Thoracic aorta (tissue), 2 donors: ENCODE data around the gene CCL18. TPM values are rescaled to one million over a fixed set of nuclear protein-coding genes. Genes with fewer than 3 reads are reported as not detected.
"Not testable (repeated sequence)": the region's sequence is repeated elsewhere in the genome, so short reads cannot be mapped to it uniquely, and the experiment has no call there.

Experiments
- ATAC-seq: fragments of 150-250 bp; one replicate; pipeline ENCODE4 v1.8.0; 2017; ENCODE audit warnings: low read depth; ENCODE audit not compliant: insufficient number of reproducible peaks, low FRiP score
- DNase-seq: peaks from one replicate; pipeline ENCODE4 v3.0.0-alpha.2; 2020; ENCODE audit warnings: low spot score
- H3K27ac ChIP-seq, 2 donors: fragments of 200-600 bp; sonication (generic); 1 replicate in 1 of 2; 2 replicates in 1 of 2; pipeline ENCODE4 v1.5.1; 2016; ENCODE audit warnings: mild to moderate bottlenecking in 2 of 2, moderate library complexity in 2 of 2
- H3K27me3 ChIP-seq: fragments of 200-600 bp; sonication (generic); replicated peaks from 2 replicates; pipeline ENCODE4 v1.6.0; 2016; ENCODE audit warnings: mild to moderate bottlenecking; ENCODE audit not compliant: insufficient read depth
- H3K36me3 ChIP-seq: fragments of 200-600 bp; sonication (generic); one replicate; pipeline ENCODE4 v1.5.1; 2016
- H3K4me1 ChIP-seq, 2 donors: fragments of 200-600 bp; sonication (generic); 1 replicate in 1 of 2; 2 replicates in 1 of 2; pipeline versions ENCODE4 v1.5.1 to v1.6.0; 2016; ENCODE audit warnings: low read depth in 2 of 2, mild to moderate bottlenecking in 1 of 2; ENCODE audit not compliant: control insufficient read depth in 1 of 2
- H3K4me3 ChIP-seq: fragments of 200-600 bp; sonication (generic); 2 replicates; pipeline ENCODE4 v1.5.1; 2016; ENCODE audit warnings: mild to moderate bottlenecking
- H3K9me3 ChIP-seq: fragments of 200-600 bp; sonication (generic); 2 replicates; pipeline ENCODE4 v1.5.1; 2016
- CTCF ChIP-seq: fragments of 200-600 bp; sonication (generic); IDR thresholded peaks from one replicate; pipeline ENCODE4 v1.5.1; 2019; ENCODE audit warnings: antibody characterized with exemption
- total RNA-seq, 2 donors: library from RNA; depleted of rRNA; stranded (reverse); fragments of >200 nt; gene quantifications; one replicate each; pipeline versions ENCODE4 v1.1.0 to v1.2.3, GENCODE V29; 2016

The CCL18 gene
- total RNA-seq, 2 donors from 2014 or later: 7.7 to 22.8 TPM

GRCh38 chr17:36120221-36120620 lies 56.1 kb downstream of the CCL18 start:
- ATAC-seq (no peak), DNase-seq (no peak)
- Histone ChIP-seq H3K4me3 (no peak overlapping the region), H3K9me3 (peaks cover 4% of the 10 kb centered on the region), H3K4me1 (no peaks in the 10 kb centered on the region), H3K27ac (no peak overlapping the region), H3K27me3 (no peaks in the 10 kb centered on the region), H3K36me3 (no peaks in the 10 kb centered on the region)
- TF ChIP-seq CTCF: no peak

GRCh38 chr17:36121099-36121498 lies 57.0 kb downstream of the CCL18 start:
- not testable (repeated sequence) for ATAC-seq, H3K27ac ChIP-seq, H3K4me1 ChIP-seq, H3K36me3 ChIP-seq, H3K27me3 ChIP-seq, H3K9me3 ChIP-seq, DNase-seq, H3K4me3 ChIP-seq

Other genes starting within 250 kb of the CCL18 start
- not detected for gene HEATR9, start 195.4 kb upstream of the CCL18 start, total RNA-seq
- gene CCL5, start 183.9 kb upstream of the CCL18 start, total RNA-seq: 1 to 10 TPM; 6.2 to 7.1 TPM
- not detected for gene RDM1, start 133.5 kb upstream of the CCL18 start, total RNA-seq
- not detected for gene LYZL6, start 120.6 kb upstream of the CCL18 start, total RNA-seq
- not detected for gene CCL16, start 82.8 kb upstream of the CCL18 start, total RNA-seq
- gene CCL14, start 77.5 kb upstream of the CCL18 start, total RNA-seq: 10 to 100 TPM; 19.5 to 33.4 TPM
- gene CCL15, start 62.7 kb upstream of the CCL18 start, total RNA-seq: not detected
- not detected for gene CCL23, start 46.3 kb upstream of the CCL18 start, total RNA-seq
- gene CCL3, start 25.9 kb downstream of the CCL18 start, total RNA-seq: 10 to 100 TPM in 1 of 2 donors, 1 to 10 TPM in 1; 7.3 to 42.9 TPM
- gene CCL4, start 39.6 kb downstream of the CCL18 start, total RNA-seq: 10 to 100 TPM in 1 of 2 donors, 1 to 10 TPM in 1; 5.8 to 16.5 TPM
- 1 to 10 TPM in 1 of 2 donors, not detected in 1; 4.0 TPM for gene TBC1D3B, start 112.4 kb downstream of the CCL18 start, total RNA-seq
- 1 to 10 TPM in 1 of 2 donors, not detected in 1; 1.2 TPM for gene CCL3L1, start 132.5 kb downstream of the CCL18 start, total RNA-seq
- gene CCL4L2, start 146.8 kb downstream of the CCL18 start, total RNA-seq: under 1 TPM in 1 of 2 donors, not detected in 1; 0.41 TPM
- under 1 TPM in 1 of 2 donors, not detected in 1; 0.63 TPM for gene TBC1D3I, start 200.3 kb downstream of the CCL18 start, total RNA-seq